T-helper 2 cell treated with Interferon-gamma antibody and Interleukin-4, amounts not matched to agents 100 ng/mL and 5 ng/mL, for 36 hours (primary cell): Measurements from ENCODE around the gene RHOT1. TPM values are rescaled to one million over a fixed set of nuclear protein-coding genes. Genes with fewer than 3 reads are reported as not detected.
"Not testable (repeated sequence)": the region's sequence is repeated elsewhere in the genome, so short reads cannot be mapped to it uniquely, and the experiment has no call there.

Source experiments
- intact Hi-C: fragments of 100-400 bp; cut with micrococcal nuclease; formaldehyde crosslinking; loops from one replicate; pipeline ENCODE4 v1.15.1; 2023
- total RNA-seq: library from RNA; stranded (reverse); gene quantifications from 2 replicates; pipeline ENCODE4 v1.2.3, GENCODE V29; 2022

The RHOT1 gene
- total RNA-seq = 24.9 and 26.1 TPM in 2 replicates

GRCh38 chr17:32142038-32142856 lies at the start of gene RHOT1:
TSS of gene RHOT1 (plus strand) at chr17:32142502. CDS start at chr17:32142693, 191 bp downstream.
- intact Hi-C loops = no loop called here

DNA sequence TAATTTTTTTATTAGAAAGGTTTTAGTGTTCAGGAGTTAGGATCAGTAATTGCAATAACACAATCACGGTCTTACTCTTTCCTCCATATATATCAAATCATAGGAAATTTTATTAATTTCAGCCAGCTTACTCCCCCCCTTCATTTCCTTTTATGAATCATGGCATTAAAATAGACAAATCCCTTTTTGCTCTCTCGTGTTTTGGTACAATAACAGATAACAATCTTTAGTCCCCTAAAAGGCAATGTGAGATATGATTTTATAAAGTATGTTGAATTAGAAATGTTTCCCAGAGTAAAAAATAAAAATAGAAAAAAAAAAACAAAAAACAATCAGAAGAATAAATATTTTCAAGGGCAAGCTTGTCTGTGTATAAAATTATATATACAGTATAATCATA lies 42.6 kb upstream of the RHOT1 start:
- intact Hi-C loops = no loop called here

DNA sequence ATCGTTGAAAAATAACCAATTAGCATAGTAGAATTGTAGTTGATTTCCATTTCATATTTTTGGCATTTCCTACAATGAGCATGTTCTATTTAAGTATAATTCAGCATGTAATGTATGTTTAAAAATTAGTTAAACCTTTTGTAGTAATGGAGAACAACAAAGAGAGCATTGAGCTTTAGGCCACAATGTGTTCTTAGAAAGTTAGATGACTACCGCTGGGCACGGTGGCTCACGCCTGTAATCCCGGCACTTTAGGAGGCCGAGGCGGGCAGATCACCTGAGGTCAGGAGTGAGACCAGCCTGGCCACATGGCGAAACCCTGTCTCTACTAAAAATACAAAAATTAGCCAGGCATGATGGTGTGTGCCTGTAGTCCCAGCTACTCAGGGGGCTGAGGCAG lies 42.0 kb upstream of the RHOT1 start:
- intact Hi-C loops = not testable (repeated sequence)

DNA sequence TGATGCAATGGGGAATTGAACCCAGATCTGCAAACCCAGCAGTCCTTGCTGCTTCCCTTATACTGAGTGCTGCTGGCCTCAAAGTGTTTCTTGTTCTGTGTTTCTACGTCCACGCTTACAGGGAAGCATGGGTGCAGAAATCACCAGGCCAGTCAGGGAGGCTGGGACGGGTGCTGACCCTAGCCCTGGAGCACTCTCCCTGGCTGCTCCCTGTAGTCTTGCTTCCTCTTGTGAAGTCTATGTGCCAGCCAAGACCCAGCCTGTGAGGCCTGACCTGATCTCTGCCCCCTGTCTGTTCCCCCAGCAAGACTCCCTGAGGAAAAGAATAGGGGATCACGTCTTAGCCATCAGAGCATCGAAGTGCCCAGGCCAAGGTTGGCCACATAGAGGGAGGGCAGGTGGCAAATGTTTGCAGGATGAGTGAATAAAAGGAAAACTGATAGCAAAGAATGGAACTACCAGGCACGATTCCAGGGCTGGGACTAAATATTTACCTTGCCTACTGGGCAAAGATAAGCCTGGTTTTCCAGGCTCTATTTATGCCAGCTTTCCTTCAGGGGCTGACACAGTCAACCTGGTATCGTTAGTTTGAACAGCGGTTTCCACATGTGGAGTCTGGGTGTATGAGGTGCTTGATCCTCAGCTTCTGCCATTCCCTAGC lies 41.2 kb upstream of the RHOT1 start:
- intact Hi-C loops = no loop called here

- intact Hi-C loops = no loop called here
These were observed 40.1 kb upstream of the RHOT1 start for GRCh38 chr17:32102172-32102571.

DNA sequence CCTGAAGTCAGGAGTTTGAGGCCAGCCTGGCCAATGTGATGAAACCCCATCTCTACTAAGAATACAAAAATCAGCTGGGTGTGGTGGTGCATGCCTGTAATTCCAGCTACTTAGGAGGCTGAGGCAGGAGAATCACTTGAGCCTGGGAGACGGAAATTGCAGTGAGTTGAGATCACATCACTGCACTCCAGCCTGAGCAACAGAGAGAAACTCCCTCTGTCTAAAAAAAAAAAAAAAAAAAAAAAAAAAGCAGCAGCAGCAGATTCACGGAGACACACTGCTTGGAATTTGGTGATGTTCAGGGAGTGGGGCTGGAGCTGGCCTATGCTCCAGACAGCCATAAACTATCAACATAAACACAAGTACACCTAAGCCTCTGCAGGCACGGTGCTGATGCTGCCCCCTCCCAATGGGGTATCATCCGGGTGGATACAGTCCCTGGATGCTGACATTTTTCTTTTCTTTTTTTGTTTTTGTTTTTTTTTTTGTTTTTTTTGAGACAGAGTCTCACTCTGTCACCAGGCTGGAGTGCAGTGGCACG lies 39.6 kb upstream of the RHOT1 start:
- intact Hi-C loops = no loop called here

GRCh38 chr17:32103476-32104113 lies 38.7 kb upstream of the RHOT1 start:
- intact Hi-C loops = no loop called here

- intact Hi-C loops = no loop called here
These were observed 38.1 kb upstream of the RHOT1 start for GRCh38 chr17:32104158-32104557.

- intact Hi-C loops = not testable (repeated sequence)
These were observed 35.8 kb upstream of the RHOT1 start for GRCh38 chr17:32106471-32106981.

- intact Hi-C loops = not testable (repeated sequence)
These were observed 35.1 kb upstream of the RHOT1 start for GRCh38 chr17:32107194-32107593.

DNA sequence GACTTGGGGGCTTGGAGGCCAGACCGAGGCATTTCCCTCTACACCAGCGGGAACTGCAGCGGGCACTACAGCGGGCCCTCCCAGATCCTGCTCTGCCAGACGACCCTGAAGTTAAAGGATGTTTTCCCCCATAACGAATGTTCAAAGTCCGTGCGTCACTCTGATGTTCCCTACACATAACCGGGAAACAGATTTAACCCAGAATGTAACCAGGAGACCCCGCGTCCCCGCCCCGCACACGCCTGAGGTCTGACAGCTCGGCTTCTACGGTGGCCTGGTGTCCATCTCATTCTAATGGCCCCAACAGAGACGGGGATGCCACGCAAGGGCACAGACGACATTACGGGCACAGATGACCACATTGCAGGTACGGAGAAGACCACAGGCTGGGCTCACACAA lies 31.7 kb upstream of the RHOT1 start:
- intact Hi-C loops = no loop called here

DNA sequence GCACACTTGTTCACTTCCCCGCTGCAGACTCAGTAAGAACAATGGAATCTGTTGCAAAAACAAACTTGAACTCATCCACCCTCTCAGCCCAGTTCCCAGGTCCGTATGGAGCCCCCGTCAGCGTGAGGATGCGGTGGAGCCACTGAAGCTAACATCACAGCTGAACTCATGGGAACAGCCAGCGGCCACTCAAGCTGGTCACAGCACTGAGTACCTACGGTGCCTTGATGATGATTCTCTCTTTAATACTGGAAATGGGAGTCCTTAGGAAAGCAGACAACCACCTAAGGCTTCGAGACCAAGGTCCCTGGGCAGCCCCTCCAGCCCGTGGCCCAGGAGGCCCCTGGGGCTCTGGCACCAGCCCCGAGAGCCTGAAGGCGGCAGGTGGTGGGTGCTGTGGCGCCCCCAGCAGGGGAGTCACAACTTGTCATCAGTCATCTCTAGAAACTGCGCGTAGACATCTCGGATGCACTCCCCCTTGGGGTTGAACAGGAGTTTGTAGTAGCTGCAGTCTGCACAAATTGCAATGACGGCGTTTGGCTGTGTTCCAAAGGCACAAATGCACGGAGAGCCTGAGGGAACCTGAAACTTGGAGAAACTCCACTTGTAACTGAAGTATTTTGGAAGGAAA lies 31.0 kb upstream of the RHOT1 start:
- intact Hi-C loops = no loop called here

DNA sequence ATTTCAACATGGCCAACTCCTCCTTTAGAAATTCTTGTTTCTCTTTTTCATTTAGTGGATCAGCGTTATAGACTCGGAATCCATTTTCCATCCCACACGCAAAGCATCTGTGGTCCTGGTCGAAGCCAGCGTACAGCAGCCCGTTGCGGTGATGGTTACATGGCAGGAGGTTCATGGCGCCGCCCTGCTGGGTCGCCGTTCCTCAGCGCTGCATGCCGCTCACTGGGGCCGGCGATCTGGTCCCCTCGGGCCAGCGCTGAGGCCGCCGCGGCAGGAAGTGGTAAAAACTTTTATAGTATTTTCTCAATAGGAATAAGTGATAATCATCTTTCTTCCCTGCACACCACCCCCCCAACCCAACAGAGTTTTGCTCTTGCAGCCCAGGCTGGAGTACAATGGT lies 29.9 kb upstream of the RHOT1 start:
- intact Hi-C loops = no loop called here

DNA sequence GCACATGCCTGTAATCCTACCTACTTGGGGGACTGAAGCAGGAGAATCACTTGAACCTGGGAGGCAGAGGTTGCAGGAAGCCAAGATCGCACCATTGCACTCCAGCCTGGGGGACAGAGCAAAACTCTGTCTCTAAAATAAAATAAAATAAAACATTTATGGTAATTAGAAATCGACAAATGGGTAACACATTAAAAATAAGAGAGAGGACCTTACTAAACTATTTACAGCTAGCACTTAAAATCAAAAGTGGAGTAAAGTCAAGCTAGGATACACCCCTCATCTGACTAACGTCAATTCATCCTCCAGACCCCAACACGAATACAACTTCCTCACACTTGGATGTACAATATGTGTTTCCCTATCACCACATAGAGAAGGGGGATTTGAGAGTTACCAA lies 27.8 kb upstream of the RHOT1 start:
- intact Hi-C loops = no loop called here

DNA sequence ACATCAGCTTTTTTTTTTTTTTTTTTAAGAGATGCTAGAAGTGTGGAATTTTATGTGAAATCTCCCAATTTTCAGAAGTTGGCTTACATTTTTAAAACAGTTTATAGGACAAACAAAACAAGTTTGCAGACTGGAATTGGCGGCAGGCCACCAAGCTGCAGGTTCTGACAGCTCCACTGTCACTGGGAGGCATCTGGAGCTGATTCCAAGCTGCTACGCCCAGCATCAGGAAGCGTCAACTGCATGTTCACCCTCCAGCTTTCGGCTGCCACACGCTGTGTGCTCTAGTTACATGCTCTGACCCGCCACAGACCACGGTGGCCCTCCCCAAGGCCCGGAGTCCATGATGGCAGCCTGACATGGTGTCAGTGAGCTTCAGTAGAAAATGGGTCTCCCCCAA lies 26.8 kb upstream of the RHOT1 start:
- intact Hi-C loops = not testable (repeated sequence)

- intact Hi-C loops = no loop called here
These were observed 25.4 kb upstream of the RHOT1 start for GRCh38 chr17:32116937-32117336.

DNA sequence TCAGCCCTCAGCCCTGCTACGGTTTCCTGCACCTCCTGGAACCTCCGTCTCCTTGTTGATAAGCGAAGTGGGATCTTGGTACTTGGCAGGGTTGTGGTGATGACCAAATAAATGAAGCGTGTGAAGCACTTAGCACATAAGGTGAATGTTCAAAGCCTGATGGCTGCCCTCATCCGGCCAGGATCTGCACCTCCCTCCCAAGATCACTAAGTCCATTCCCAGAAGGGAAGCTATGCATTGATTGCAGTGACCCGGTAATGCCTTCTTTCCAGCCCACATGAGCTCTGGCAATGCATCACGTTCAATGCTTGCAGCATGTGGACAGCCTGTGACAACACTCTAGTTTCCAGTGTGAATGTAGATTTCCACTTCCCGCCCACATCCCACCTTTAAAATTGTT lies 24.9 kb upstream of the RHOT1 start:
- intact Hi-C loops = no loop called here

DNA sequence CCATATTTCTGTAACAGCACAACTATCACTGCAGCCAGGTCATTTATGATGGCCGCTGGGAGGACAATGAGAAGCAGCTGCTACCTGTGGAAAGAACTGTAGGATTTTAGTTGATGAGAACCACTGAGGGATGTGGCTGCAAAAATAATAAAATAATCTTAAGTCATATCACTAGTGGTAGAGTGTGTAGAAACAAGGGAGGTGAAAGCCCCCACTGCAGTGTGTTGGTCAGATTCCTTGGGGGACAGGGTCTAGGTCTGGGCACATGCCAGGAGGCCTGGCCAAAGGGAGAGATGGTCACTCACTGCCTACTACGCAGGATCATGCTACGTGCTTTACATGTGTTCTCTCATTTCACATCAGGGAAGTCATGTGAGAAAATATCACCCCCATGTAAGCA lies 24.2 kb upstream of the RHOT1 start:
- intact Hi-C loops = not testable (repeated sequence)

- intact Hi-C loops = no loop called here
These were observed 23.5 kb upstream of the RHOT1 start for GRCh38 chr17:32118835-32119234.

DNA sequence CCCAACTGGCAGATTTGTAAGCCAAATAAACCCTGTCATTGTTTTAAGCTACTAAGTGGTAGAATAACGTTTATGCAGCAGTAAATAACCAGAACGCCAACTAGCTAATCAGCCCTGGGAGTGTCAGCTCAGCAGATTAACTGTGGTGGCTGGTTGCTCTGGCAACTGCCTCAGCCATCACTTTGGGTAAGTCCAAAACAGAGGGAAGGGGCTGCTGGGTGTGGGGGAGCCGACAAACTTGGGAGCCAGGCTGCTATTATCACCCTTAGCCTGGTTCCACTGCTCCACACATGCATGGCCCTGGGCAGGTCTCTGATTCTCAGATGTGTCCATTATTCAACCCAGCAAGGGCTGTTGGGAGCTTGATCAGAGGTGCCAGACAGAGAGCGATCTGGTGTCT lies 22.2 kb upstream of the RHOT1 start:
- intact Hi-C loops = no loop called here

DNA sequence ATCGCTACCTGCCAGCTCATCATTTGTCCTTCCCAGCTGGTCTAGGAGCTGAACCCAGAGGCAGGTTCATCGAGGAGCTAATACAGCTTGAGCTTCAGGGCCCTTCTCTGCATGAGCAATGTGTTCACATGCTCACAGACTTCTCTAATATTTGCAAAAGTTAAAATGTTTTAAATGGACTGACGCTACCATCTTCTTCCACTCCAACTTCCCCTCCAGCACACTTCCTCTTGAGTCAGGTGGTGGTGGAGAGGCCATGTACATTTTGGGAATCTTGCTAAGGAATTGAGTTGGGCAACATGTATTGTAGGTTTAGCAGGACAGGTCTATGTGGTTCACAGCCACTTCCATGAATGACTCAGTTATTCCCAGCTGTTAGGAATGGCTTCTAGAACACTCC lies 21.6 kb upstream of the RHOT1 start:
- intact Hi-C loops = no loop called here
